HG03039 (cell line): ENCODE data around the gene CNN2.

ENCODE experiments used
- ATAC-seq: cut with Tn5 transposase; IDR thresholded peaks from one replicate; pipeline ENCODE4 v1.9.1; 2021; ENCODE audit warnings: mild to moderate bottlenecking, moderate library complexity; ENCODE audit not compliant: unreplicated experiment

Gene CNN2

GRCh38 chr19:1026783-1027649, 608 bp downstream of the CNN2 start:
- ATAC-seq = no peak

GRCh38 chr19:1027650-1028061, 1.2 kb downstream of the CNN2 start:
- no peak for ATAC-seq

- no peak for ATAC-seq
These were observed 1.9 kb downstream of the CNN2 start for GRCh38 chr19:1028062-1028926.

- no peak for ATAC-seq
These were observed 6.0 kb downstream of the CNN2 start for GRCh38 chr19:1032264-1032867.

GRCh38 chr19:1035998-1036621, 9.7 kb downstream of the CNN2 start:
- ATAC-seq = no peak

GRCh38 chr19:1037621-1038064, 11.2 kb downstream of the CNN2 start:
- ATAC-seq = no peak

GRCh38 chr19:1038978-1039645, 12.7 kb downstream of the CNN2 start:
- ATAC-seq = no peak

DNA sequence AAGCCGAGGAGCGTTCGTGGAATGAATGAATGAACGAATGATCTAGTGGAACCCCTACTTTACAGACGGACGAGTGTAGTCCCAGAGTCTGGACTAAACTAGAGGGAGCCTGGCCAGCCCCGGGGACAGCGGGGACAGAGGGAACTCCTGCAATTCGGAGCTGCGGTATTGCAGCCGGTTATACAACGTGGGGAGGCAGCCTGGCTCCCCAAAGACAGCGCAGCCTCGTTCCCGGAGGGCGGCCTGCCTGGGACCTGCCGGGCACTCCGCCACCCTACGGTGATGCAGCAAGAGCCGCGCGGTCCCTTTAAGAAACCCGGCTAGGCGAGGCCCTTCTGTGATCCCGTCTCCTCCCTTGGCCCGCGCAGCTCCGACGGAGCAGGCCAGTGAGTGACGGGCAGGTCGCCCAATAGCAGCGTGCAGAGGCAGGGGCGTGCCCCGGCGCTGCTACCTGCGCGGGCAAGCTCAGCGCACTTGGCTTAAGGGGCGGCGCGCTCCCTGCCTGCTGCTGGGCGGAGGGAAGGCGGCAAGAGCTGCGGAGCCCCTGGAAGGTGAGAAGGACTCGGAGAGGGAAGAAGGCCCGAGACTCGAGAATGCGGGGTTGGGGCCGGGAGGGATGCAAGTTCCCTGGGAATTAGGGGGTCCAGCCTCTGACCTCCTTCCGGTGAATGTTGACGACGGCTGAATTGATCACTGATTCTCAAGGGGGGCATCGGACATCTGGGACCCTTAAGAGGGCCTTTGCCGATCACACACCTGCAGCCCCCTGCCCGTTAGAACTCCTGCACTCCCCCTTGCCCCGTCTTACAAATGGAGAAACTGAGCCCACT, 13.5 kb downstream of the CNN2 start, which contains the start of gene ABCA7:
Gene ABCA7 (plus strand): TSS at position 462 of the 830 bp plus-strand sequence. CDS start 1,255 bp downstream, outside the sequence.
- peak; percentile 67 for ATAC-seq

DNA sequence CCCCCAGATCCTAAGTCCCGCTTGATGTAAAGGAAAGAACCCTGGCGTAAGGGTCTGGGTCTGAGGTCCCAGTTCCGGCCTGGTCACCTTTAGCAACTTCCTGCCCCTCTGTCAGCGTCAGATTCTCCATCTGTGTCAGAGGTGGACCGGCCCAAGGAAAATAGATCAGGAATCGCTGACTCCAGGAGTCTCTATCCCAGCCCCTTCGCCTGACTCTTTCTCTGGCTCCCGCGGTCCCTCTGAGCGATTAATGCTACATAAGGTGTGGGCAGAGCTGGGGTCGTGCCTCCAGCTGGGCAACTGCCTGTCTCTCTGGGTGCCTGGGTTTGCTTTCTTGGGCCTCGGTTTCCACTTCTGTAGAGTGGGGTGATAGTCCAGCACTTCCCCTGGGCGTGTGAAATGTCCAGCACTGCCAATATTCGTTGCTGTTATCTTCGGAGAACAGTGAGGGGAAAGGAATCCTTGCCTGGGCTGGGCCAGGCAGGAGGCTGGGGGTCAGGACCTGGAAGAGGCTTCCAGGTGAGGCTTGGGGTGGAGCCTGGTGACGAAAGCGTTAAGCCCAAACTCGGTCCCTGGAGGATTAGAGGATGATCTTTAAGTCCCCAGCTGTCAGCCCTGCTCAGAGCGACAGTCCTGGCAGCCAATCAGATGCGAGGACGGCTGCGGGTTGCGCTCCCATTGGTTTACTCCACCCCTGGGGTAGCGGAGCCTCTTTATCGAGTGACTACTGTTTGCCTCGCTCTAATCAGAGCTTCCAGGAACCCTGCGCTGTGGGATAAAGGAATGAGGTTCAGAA, 14.3 kb downstream of the CNN2 start:
- ATAC-seq = peak; percentile 34

DNA sequence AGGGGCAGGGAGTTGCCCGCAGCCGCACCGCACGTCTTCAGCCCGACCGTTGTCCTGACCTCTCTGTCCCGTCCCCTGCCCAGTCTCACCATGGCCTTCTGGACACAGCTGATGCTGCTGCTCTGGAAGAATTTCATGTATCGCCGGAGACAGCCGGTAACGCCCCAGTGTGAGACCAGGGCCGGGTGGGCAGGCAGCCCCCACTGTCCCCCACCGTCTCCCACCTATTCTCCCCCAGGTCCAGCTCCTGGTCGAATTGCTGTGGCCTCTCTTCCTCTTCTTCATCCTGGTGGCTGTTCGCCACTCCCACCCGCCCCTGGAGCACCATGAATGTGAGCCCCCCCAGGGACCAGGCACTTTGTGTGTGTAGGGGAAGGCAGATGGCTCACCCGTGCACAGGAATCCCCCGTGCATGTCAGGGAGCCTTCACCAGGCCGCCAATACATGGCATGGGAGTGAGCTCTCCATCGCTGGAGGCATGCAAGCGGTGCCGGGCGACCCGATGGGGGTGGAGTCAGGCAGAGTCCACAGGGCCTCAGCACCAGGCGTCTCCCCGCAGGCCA, 14.9 kb downstream of the CNN2 start:
- ATAC-seq = no peak

DNA sequence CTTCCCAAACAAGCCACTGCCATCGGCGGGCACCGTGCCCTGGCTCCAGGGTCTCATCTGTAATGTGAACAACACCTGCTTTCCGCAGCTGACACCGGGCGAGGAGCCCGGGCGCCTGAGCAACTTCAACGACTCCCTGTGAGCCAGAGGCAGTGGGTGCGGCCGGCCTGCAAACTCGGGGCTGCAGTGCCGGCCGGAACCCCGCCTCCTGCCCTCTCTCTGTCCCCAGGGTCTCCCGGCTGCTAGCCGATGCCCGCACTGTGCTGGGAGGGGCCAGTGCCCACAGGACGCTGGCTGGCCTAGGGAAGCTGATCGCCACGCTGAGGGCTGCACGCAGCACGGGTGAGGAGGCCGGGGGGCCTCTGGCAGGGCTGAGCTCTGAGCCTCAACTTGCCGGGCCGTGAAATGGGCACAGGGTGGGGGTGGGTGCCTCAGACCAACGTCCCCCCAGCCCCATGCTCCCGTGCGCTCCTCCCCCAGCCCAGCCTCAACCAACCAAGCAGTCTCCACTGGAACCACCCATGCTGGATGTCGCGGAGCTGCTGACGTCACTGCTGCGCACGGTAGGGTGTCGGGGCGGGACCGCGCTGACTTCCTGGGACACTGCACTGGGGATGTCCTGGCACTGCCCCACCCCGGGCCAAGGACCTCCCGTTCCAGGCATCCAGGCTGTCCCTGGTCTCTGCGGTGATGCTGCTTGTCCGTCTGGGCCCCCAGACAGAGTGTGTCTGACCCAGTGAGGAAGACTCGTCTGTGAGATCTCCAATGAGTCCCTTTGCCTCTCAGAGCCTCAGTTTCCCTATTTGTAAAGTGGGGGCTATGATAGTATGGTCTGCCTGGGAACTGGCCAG, 15.7 kb downstream of the CNN2 start:
- no peak for ATAC-seq

GRCh38 chr19:1042689-1043511, 16.5 kb downstream of the CNN2 start:
- ATAC-seq = no peak

GRCh38 chr19:1045247-1045603, 18.8 kb downstream of the CNN2 start:
- ATAC-seq = no peak

DNA sequence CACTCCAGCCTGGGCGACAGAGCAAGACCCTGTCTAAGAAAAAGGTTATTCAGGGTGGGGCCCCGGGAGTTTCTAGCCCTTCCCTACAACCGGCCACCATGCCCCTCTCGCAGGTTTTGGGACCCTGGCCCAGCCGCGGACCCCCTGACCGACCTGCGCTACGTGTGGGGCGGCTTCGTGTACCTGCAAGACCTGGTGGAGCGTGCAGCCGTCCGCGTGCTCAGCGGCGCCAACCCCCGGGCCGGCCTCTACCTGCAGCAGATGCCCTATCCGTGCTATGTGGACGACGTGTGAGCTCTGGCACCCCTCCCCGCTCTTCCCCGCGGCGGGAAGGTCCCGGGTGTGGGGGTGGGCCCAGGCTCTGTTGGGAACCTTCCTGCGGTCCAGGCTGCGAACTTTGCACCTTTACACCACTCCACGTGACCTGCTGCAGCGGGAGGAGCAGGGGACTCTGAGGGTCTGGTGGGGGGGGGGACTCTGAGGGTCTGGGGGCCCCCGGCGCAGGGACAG, 19.8 kb downstream of the CNN2 start:
- no peak for ATAC-seq

DNA sequence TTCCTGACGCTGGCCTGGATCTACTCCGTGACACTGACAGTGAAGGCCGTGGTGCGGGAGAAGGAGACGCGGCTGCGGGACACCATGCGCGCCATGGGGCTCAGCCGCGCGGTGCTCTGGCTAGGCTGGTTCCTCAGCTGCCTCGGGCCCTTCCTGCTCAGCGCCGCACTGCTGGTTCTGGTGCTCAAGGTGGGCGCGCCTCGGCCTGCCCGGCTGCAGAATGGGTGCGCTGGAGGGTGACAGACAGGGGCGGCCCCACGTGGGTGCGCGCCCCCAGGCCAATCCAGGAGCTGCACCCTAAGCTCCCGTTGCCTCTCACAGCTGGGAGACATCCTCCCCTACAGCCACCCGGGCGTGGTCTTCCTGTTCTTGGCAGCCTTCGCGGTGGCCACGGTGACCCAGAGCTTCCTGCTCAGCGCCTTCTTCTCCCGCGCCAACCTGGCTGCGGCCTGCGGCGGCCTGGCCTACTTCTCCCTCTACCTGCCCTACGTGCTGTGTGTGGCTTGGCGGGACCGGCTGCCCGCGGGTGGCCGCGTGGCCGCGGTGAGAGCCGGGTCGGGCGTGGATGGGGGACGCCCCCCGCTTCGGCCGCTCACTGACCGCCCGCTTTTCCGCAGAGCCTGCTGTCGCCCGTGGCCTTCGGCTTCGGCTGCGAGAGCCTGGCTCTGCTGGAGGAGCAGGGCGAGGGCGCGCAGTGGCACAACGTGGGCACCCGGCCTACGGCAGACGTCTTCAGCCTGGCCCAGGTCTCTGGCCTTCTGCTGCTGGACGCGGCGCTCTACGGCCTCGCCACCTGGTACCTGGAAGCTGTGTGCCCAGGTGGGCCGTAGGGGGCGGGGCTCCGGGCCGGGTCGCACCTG, 20.7 kb downstream of the CNN2 start:
- ATAC-seq = no peak
